ENCODE results near the gene NPTX2. TPM values are rescaled to one million over a fixed set of nuclear protein-coding genes. Genes with fewer than 3 reads are reported as not detected.

The NPTX2 gene
- total and polyA plus RNA-seq, 9 donors: 0.38 to 75.7 (median 5.6) TPM

DNA sequence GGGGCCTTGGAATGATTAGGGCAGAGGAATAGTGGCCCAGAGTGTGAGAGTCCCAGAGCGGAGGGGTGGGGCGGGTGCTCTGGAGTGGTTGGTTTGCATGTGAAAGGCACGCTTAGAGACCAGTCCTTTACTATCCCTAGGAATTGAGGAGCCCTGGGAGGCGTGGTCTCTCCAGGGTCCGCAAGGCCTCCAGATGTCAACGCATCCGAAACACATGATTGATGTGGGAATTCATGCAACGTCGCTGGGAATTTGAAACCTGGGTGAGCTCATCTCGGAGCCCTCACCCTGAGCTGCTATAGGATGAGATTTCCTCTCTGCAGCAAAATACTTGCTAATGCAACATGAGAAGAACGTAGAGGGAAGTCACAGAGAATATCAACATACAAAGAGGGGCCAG, 51.2 kb downstream of the NPTX2 start:
- WGBS, 3 donors: 11 to 24% (median 11%) methylated on average over 11 of the region's 11 CpGs
- Histone ChIP-seq H3K4me3 (no peak overlapping the region), H3K9me3 (no peaks in the 10 kb centered on the region), H3K36me3 (no peaks in the 10 kb centered on the region), H3K27ac (no peak overlapping the region), H3K4me1 (ENCODE audit: insufficient read depth) (no peaks in the 10 kb centered on the region), H3K27me3 (no peaks in the 10 kb centered on the region)
- TF ChIP-seq, protein P1, sequence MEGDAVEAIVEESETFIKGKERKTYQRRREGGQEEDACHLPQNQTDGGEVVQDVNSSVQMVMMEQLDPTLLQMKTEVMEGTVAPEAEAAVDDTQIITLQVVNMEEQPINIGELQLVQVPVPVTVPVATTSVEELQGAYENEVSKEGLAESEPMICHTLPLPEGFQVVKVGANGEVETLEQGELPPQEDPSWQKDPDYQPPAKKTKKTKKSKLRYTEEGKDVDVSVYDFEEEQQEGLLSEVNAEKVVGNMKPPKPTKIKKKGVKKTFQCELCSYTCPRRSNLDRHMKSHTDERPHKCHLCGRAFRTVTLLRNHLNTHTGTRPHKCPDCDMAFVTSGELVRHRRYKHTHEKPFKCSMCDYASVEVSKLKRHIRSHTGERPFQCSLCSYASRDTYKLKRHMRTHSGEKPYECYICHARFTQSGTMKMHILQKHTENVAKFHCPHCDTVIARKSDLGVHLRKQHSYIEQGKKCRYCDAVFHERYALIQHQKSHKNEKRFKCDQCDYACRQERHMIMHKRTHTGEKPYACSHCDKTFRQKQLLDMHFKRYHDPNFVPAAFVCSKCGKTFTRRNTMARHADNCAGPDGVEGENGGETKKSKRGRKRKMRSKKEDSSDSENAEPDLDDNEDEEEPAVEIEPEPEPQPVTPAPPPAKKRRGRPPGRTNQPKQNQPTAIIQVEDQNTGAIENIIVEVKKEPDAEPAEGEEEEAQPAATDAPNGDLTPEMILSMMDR (IDR thresholded peaks at IDR 0.05): no peak
- TF ChIP-seq EP300 (IDR thresholded peaks at IDR 0.05) (no peak), POLR2A (IDR thresholded peaks at IDR 0.05) (no peak)
- DNase-seq: no peak
- intact Hi-C loops (cut with DNase I): no loop called here

DNA sequence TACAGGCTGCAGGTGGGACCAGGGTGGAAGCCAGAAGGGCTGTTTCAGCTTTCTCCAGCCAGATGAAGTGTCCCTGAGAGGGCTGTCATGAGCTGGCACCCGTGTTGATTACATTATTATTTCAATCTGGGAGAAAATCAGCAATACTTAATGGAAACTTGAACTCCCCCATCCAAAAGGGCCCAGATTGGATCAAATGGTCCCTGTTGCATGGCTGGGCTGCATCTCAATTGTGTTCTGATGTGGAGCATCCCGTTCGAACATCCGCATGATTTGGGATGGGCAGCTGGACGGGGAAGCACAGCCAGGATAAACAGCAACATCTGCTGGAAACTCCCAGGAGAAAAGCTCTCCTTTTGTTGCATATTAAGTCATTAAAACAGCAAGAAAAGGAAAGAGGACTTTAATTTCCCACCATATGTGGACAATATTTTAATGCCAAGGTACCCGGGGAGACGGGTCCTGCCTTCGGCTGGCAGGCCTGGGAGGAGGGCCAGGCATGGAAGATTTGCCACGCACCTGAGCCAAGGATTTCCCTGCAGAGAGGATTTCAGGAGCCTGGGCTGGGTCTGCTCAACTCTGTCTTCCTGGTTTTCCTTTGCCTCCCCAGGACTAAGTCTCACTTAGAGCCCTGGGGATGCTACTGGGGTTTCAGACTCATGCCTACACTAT, 52.4 kb downstream of the NPTX2 start:
- DNase-seq: no peak
- H3K4me1 ChIP-seq (ENCODE audit: insufficient read depth): no peaks in the 10 kb centered on the region
- no peaks in the 10 kb centered on the region for H3K36me3 ChIP-seq
- no peaks in the 10 kb centered on the region for H3K9me3 ChIP-seq
- no peaks in the 10 kb centered on the region for H3K27me3 ChIP-seq
- no peak for TF ChIP-seq EP300 (IDR thresholded peaks at IDR 0.05)
- TF ChIP-seq POLR2A (IDR thresholded peaks at IDR 0.05): no peak
- TF ChIP-seq, protein P1 (IDR thresholded peaks at IDR 0.05): no peak
- WGBS, 3 donors: 34 to 46% (median 46%) methylated on average over 9 of the region's 9 CpGs
- intact Hi-C loops (cut with DNase I): no loop called here
- H3K4me3 ChIP-seq: no peak overlapping the region
- H3K27ac ChIP-seq: no peak overlapping the region

DNA sequence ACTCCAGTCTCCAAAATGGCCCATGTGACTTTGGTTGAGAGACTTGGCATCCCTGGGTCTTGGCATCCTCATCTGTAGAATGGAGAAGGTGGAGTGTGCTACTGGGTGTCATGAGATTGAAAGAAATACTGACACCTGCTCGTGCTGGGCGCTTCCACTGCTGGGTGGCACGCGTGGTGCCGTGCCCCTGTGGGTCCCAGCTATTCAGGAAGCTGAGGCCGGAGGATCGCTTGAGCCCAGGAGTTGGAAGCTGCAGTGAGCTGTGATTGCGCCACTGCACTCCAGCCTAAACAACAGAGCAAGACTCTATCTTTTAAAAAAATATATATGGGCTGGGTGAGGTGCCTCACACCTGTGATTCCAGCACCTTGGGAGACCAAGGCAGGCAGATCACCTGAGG, 53.1 kb downstream of the NPTX2 start:
- no peak for DNase-seq
- H3K4me1 ChIP-seq (ENCODE audit: insufficient read depth): no peaks in the 10 kb centered on the region
- intact Hi-C loops (cut with DNase I): no loop called here
- 86 to 95% (median 88%) methylated on average over 8 of the region's 8 CpGs for WGBS, 3 donors
- H3K4me3 ChIP-seq: no peak overlapping the region
- no peaks in the 10 kb centered on the region for H3K27me3 ChIP-seq
- no peak overlapping the region for H3K27ac ChIP-seq
- H3K36me3 ChIP-seq: no peaks in the 10 kb centered on the region
- TF ChIP-seq EP300 (IDR thresholded peaks at IDR 0.05) (no peak), POLR2A (IDR thresholded peaks at IDR 0.05) (no peak)
- TF ChIP-seq, protein P1 (IDR thresholded peaks at IDR 0.05): no peak
- H3K9me3 ChIP-seq: no peaks in the 10 kb centered on the region

DNA sequence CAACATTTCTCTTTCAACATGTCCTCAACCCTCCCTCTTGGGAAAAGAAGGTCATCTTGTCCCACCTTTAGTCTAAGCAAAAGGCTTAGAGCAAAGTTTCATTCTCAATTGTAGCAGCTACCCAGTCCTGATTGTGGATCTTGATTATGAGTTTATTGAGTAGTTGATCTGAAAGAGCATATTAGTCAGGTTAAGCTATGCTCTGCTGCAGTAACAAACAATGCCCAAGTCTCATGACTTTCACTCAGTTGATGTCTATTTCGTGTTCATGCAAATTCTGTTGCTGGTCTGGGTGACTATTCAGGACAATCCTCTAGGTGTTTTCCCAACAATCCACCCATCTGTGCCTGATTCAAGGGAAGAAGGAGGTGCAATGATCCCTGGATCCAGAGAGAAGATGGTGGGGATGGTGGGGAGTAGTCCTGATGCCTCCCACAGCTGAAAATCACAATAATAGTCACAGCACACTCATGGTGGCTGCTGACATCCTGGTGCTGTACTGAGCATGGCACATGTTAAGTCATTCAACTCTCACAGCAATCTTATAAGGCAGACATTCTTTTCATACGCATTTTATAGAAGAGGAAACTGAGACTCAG, 54.7 kb downstream of the NPTX2 start:
- H3K4me1 ChIP-seq (ENCODE audit: insufficient read depth): no peaks in the 10 kb centered on the region
- intact Hi-C loops (cut with DNase I): no loop called here
- no peaks in the 10 kb centered on the region for H3K9me3 ChIP-seq
- whole genome bisulfite sequencing, 3 donors: 65 to 81% (median 72%) methylated on average over 2 of the region's 2 CpGs
- H3K4me3 ChIP-seq: no peak overlapping the region
- DNase-seq: no peak
- TF ChIP-seq EP300 (IDR thresholded peaks at IDR 0.05): no peak
- TF ChIP-seq, protein P1 (IDR thresholded peaks at IDR 0.05): no peak
- no peak for TF ChIP-seq POLR2A (IDR thresholded peaks at IDR 0.05)
- no peaks in the 10 kb centered on the region for H3K27me3 ChIP-seq
- no peak overlapping the region for H3K27ac ChIP-seq
- H3K36me3 ChIP-seq: no peaks in the 10 kb centered on the region
